ENCODE data around the gene CLIP2.
"Not testable (repeated sequence)": the region's sequence is repeated elsewhere in the genome, so short reads cannot be mapped to it uniquely, and the experiment has no call there.

The CLIP2 gene

DNA sequence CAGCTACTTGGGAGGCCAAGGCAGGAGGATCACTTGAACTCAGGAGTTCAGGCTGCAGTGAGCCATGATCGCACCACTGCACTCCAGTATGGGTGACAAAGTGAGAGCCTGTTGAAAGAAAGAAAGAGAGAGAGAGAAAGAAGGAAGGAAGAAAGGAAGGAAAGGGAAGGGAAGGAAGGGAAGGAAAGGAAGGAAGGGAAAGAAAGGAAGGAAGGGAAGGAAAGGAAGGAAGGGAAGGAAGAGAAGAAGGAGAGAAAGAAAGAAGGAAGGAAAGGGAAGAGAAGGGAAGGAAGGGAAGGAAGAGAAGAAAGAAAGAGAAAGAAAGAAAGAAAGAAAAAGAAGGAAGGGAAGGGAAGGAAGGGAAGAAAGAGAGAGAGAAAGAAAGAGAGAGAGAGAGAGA lies 61.5 kb downstream of the CLIP2 start:
- no peak for DNase-seq (ENCODE audit: extremely low spot score)
- CTCF ChIA-PET: interaction anchor here (1.2 to 2.1 kb wide), 3 partner anchors 14 to 145 kb away, joined by 3 to 11 read pairs (median 9); no protein-coding TSS in a partner anchor
- TF ChIP-seq, protein P1, sequence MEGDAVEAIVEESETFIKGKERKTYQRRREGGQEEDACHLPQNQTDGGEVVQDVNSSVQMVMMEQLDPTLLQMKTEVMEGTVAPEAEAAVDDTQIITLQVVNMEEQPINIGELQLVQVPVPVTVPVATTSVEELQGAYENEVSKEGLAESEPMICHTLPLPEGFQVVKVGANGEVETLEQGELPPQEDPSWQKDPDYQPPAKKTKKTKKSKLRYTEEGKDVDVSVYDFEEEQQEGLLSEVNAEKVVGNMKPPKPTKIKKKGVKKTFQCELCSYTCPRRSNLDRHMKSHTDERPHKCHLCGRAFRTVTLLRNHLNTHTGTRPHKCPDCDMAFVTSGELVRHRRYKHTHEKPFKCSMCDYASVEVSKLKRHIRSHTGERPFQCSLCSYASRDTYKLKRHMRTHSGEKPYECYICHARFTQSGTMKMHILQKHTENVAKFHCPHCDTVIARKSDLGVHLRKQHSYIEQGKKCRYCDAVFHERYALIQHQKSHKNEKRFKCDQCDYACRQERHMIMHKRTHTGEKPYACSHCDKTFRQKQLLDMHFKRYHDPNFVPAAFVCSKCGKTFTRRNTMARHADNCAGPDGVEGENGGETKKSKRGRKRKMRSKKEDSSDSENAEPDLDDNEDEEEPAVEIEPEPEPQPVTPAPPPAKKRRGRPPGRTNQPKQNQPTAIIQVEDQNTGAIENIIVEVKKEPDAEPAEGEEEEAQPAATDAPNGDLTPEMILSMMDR (IDR thresholded peaks at IDR 0.05; ENCODE audit: control extremely low read depth, extremely low read depth, low read depth, missing control alignments): no peak
- POLR2A ChIA-PET: no interaction called here

DNA sequence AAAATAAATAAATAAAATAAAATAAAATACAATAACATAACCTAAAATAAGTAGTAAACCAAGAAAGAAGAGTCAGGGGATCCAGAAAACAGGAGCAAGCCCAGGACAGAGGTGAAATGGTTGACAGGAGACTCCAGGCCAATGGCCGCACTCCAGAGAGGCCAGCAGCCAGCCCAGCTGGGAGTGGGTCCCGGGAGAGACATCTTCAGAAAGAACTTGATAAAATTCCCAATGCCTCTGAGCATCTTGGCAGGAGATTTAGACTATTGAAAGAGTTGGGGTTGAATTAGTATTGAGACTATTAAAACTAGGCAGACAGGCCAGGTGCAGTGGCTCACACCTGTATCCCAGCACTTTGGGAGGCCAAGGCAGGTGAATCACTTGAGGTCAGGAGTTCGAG lies 62.6 kb downstream of the CLIP2 start:
- ChIA-PET POLR2A (interaction anchor here (0.6 to 1.1 kb wide), 2 partner anchors 17 to 149 kb away, joined by 3 read pairs; no protein-coding TSS in a partner anchor), CTCF (interaction anchor here (2.1 kb wide), 1 partner anchor 49 kb away, joined by 11 read pairs; no protein-coding TSS in a partner anchor)
- TF ChIP-seq, protein P1 (IDR thresholded peaks at IDR 0.05; ENCODE audit: control extremely low read depth, extremely low read depth, low read depth, missing control alignments): no peak
- DNase-seq (ENCODE audit: extremely low spot score): no peak

DNA sequence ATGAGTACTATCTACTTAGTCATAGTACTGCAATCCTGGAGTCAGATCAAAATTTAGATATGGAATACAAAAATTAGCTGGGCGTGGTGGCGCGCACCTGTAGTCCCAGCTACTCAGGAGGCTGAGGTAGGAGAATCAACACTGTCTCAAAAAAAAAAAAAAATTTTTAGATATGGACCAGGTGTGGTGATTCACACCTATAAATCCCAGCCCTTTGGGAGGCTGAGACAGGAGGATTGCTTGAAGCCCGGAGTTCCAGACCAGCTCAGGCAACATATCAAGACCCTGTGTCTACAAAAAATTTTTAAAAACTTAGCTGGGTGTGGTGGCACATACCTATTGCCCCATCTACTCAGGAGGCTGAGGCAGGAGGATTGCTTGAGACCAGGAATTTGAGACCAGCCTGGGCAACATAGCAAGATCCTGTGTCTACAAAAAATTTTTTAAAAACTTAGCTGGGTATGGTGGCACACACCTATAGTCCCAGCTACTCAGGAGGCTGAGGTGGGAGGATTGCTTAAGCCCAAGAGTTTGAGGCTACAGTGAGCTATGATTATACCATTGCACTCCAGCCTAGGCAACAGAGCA lies 63.4 kb downstream of the CLIP2 start:
- POLR2A ChIA-PET: interaction anchor here (1.1 kb wide), 1 partner anchor 17 kb away, joined by 3 read pairs; no protein-coding TSS in a partner anchor
- DNase-seq (ENCODE audit: extremely low spot score): not testable (repeated sequence)
- CTCF ChIA-PET: interaction anchor here (1.1 kb wide), 1 partner anchor 146 kb away, joined by 4 read pairs; no protein-coding TSS in a partner anchor

DNA sequence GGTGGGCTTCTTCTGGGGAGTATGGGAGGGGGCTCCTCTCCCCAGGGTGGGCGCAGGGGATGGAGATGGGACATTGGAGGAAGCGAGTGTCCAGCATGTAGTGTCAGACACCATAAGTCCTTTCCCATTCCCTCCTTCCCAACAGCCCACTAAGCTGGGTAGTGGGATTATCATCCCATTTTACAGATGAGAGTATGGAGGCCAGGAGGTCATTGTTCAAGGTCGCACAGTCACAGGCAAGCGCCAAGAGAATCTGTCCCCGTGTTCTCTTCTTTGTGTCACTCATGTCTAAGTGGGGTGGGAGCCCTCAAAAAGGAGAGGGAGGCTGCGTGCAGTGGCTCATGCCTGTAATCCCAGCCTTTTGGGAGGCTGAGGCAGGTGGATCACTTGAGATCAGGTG lies 64.8 kb downstream of the CLIP2 start:
- CTCF ChIA-PET: no interaction called here
- TF ChIP-seq, protein P1 (IDR thresholded peaks at IDR 0.05; ENCODE audit: control extremely low read depth, extremely low read depth, low read depth, missing control alignments): no peak
- POLR2A ChIA-PET: no interaction called here
- DNase-seq (ENCODE audit: extremely low spot score): no peak

DNA sequence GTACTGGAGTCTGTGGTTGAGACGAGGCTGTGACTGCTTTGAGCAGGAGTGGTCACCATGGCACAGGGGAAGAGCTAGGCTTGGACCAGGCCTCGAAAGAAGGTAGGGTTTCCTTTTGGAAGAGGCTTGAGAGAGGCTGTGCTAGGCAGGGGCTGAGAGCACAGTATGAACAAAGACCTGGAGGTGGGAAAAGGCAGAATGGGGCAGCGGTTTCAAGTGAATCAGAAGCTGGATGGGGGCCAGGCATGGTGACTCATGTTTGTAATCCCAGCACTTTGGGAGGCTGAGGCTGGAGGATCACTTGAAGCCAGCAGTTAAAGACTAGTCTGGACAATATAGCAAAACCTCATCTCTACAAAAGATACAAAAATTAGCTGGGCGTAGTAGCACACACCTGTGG lies 65.9 kb downstream of the CLIP2 start:
- POLR2A ChIA-PET: no interaction called here
- TF ChIP-seq, protein P1 (IDR thresholded peaks at IDR 0.05; ENCODE audit: control extremely low read depth, extremely low read depth, low read depth, missing control alignments): no peak
- DNase-seq (ENCODE audit: extremely low spot score): no peak
- CTCF ChIA-PET: interaction anchor here (1.0 kb wide), 2 partner anchors 9 to 11 kb away, joined by 3 read pairs; no protein-coding TSS in a partner anchor

DNA sequence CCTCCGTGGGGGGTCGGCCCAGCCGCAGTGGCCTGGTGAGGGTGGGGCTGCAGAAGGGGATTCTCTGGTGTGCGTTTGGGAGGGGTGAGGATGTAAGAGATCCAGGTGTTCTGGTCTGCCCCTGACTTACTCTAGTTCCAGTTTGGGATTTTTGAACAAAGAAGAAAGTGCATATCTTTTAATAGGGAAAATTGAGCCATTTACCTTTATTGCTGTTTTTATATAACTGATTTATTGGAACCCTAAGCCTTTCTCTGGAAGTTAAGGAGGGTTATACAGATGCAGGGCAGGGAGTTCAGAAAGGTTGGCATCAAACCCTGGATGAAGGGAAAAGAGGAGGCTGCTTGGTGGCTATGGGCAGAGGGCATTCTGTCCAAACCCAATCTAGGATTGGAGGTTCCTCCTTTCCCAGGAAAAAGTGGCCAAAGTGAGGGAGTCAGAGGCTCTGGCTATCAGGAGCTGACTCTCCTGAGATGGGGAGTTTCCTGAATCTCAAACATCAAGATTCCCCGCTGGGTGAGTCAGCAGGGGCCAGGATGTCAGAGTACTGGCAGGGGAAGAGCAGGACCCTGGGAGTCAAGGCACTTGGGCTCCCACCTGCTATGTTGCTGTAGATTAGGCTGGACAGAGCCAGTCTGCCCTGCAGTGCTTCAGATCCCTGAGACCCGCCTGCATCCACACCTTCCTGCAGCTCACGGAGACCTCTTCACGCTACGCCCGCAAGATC lies 67.5 kb downstream of the CLIP2 start:
- TF ChIP-seq, protein P1 (IDR thresholded peaks at IDR 0.05; ENCODE audit: control extremely low read depth, extremely low read depth, low read depth, missing control alignments): no peak
- DNase-seq (ENCODE audit: extremely low spot score): no peak
- CTCF ChIA-PET: interaction anchor here (1.3 kb wide), 1 partner anchor 48 kb away, joined by 3 read pairs; no protein-coding TSS in a partner anchor
- POLR2A ChIA-PET: no interaction called here

DNA sequence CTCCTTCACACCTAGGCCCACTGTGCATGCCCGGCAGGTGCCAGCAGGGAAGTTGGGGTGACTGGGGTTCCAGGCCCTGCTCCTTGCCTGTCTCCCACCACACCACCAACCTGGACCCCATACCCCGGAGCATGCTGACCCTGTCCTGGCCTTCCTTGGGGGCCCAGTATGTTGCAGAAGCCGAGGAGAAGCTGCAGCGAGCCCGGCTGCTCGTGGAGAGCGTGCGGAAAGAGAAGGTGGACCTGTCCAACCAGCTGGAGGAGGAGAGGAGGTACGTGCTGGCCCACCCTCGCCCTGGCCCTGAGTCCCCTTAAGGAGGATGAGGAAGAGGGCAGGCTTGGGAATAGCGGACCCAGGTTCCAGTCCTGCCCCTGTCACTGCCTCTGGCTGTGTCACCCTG lies 70.8 kb downstream of the CLIP2 start:
- TF ChIP-seq, protein P1 (IDR thresholded peaks at IDR 0.05; ENCODE audit: control extremely low read depth, extremely low read depth, low read depth, missing control alignments): no peak
- POLR2A ChIA-PET: no interaction called here
- CTCF ChIA-PET: no interaction called here

More for the DNA sequence above, 70.8 kb downstream of the CLIP2 start:
- DNase-seq (ENCODE audit: extremely low spot score): no peak

Data from GM10248 (cell line).